T-helper 1 cell treated with Interleukin-12 subunit alpha and Interleukin-12 subunit beta and Interleukin-4 antibody, amounts not matched to agents 30 ng/mL and 1 ng/mL, for 36 hours (primary cell): ENCODE data around the gene CD80. TPM values are rescaled to one million over a fixed set of nuclear protein-coding genes. Genes with fewer than 3 reads are reported as not detected.

Experiments
- intact Hi-C: fragments of 100-400 bp; cut with micrococcal nuclease; formaldehyde crosslinking; loops from one replicate; pipeline ENCODE4 v1.15.1; 2024
- total RNA-seq: library from RNA; stranded (reverse); gene quantifications from 2 replicates; pipeline ENCODE4 v1.2.3, GENCODE V29; 2022

CD80 gene
- total RNA-seq, 1 donor from 2014 or later: 17.7 TPM

DNA sequence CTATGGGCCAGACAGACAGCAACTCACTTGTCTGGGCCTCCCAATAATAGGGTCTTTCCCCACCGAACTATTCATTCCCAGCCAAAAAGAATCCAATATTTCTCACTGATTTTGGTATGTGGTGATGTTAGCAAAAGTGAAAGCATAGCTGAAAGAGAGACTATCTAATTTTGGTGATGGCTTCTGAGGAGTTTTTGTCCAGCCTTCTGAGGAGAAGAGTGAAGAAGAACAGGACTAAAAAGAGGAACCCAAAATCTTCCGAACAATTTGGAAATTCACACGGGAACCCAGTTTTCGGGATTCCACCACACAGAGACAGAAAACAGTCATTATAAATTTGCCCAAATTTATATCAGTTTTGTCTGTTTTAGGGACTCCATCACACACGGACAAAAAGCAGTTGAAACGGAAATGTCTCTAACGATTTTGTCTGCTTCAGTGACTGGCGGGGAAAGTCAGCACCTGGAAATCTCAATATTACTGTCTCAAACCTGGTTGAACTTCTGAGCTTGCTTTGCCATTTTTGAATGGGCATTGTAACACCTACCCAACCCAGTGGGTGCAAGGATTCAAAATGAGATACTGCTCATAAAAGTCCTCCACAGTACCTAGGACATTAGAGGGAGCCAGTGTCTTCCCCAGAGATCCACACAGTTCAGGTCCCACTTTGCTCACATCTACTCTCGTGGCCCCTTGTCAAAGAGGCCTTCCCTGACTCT is 9.1 kb downstream of the CD80 start:
- intact Hi-C loops: no loop called here

DNA sequence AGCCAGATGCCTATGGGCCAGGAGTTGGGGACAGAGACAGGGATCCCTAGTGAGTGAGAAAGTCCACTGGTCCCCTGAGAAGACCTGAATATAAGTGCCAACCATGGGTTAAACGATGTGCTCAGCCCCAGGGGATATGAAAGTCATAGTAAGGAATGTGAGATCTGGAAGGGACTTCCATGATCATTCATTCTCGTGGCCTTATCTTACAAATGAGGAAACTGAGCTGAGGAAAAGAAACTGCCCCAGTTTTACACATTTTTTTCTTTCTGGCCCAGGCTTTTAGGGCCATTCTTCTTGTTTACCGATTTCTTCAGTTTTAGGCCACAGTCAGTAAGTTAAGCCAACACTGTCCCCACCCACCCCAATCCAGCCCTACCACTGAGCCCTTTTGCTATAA is 11.1 kb downstream of the CD80 start:
- intact Hi-C loops: no loop called here

GRCh38 chr3:119547227-119547626 is 12.2 kb downstream of the CD80 start:
- intact Hi-C loops: no loop called here

DNA sequence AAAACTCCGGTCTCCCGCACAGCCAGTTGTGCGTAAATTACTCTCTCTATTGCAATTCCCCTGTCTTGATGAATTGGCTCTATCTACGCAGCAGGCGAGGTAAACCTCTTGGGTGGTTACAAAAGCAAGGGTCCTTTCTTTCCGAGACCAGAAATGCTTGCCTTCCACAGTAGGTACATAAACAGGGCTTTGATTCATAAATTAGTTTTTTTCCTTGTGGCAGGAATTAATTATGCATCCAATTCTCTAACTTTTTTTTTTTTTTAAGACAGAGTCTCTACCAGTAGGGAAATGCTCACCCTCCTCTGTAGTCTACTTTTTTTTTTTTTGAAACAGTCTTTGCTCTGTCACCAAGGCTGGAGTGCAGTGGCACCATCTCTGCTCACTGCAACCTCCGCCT is 16.3 kb downstream of the CD80 start:
- intact Hi-C loops: no loop called here

- intact Hi-C loops: no loop called here
Observed at GRCh38 chr3:119542168-119542767, 17.1 kb downstream of the CD80 start.

DNA sequence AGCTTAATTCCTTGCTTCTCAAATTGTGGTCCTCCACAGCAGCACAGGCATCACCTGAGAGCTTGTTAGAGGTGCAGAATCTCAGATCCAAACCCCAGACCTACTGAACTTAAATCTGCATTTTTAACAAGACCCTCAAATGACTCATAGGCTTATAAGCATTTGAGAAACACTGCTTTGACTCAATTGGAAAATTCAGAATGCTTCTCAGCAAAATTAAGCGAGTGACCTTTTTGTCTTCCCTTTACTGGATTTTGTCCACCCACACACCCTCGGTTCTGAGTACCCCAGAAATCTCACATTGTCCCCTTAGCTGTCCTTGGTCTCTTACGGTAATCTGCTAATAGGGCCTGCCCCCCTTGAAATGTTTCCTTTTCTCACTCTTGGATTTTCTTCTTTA is 17.9 kb downstream of the CD80 start:
- intact Hi-C loops: no loop called here

DNA sequence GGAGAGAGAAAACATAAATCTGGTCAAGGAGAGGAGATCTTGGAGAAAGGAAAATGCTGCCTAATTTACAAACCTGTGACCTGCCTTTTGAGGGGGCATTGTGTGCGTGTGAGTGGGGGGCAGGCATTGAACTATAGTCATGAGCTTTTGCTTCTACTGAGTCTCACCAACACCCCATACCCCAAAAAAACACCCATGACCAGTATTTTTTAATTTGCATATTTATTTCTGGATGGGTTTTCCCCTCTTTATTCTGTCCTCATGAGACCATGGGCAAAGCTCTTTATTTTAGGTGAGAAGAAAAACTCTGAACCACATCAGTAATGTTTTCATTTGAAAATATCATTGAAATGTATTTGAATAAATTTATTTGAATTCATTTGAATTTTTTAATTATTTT is 20.6 kb downstream of the CD80 start:
- intact Hi-C loops: no loop called here

DNA sequence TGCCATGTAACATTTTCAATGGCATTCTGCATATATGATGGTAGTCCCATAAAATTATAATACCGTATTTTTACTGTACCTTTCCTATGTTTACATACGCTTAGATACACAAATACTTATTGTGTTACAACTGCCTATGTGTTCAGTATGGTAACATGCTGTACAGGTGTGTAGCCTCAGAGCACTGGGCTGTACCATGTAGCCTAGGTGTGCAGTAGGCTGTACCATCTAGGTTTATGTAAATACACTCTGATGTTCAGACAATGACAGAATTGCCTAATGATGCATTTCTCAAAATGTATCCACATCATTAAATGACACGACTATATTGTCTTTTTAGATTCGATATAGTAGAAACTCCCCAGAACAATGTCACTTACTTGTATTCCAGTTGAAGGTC is 22.7 kb downstream of the CD80 start:
- intact Hi-C loops: no loop called here

GRCh38 chr3:119534296-119534695 is 25.1 kb downstream of the CD80 start:
- intact Hi-C loops: no loop called here

GRCh38 chr3:119531151-119531550 is 28.3 kb downstream of the CD80 start:
- intact Hi-C loops: no loop called here

- intact Hi-C loops: no loop called here
Observed at GRCh38 chr3:119530456-119530855, 29.0 kb downstream of the CD80 start.

DNA sequence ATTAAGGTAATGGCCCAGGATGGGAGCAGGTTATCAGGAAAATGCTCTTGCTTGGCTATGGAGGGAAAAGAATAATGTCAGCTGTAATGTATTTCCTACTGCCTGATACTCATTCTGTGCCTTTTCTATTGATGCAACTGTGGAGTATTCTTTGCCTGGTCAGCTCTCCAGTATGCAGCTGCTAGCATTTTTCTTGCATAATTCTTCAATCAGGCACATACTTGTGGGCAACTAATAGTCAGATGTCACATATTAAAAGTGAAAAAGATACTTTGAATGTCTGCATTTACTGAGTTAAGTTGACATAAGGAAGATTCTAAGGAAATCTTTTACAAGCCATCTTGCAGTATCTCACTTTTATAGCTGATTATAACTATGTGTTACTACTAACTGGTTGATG is 29.5 kb downstream of the CD80 start:
- intact Hi-C loops: no loop called here

DNA sequence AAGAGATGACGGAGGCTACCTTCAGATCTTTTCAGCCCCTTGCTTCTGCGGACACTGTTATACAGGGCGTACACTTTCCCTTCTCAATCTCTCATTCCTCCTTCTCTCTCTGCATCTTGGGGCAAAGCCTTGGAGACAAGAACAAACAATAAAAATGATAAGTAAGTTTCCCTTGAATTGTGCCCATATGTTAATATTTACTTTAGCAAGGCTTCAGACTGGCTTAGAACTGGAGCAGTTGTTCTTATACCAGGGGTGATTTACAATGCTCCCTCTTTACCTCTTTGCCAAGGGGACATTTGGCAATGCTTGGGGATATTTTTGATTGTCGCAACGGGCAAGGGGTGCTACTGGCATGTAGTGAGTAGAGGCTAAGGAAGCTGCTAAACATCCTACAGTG is 31.7 kb downstream of the CD80 start:
- intact Hi-C loops: no loop called here

- intact Hi-C loops: loop anchor here (1.0 kb wide), 1 partner anchor 34 kb away; the partner anchor contains the start of gene CD80
Observed at GRCh38 chr3:119524931-119525662, 34.3 kb downstream of the CD80 start.

DNA sequence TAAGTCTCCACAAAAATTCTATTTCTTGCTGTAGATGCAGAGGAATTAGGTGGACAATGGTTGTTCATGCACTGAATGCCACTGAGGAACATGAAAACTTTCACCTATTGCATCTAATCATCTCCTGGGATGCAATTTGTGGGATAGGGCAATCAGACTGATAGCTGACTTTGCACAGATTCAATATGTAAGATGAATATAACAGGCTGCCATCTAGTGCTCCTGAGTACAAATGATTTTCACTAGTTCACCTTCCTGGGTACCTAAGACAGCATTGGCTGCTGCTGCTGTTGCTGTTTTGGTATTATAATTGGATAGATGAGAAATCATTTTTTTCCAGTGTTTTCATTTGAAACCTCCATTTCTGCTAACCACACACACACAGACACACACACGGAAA is 41.4 kb downstream of the CD80 start:
- intact Hi-C loops: no loop called here

- intact Hi-C loops: no loop called here
Observed at GRCh38 chr3:119517112-119517511, 42.3 kb downstream of the CD80 start.

GRCh38 chr3:119514637-119515036 is 44.8 kb downstream of the CD80 start:
- intact Hi-C loops: no loop called here

GRCh38 chr3:119510690-119511089 is 48.7 kb downstream of the CD80 start:
- intact Hi-C loops: no loop called here

DNA sequence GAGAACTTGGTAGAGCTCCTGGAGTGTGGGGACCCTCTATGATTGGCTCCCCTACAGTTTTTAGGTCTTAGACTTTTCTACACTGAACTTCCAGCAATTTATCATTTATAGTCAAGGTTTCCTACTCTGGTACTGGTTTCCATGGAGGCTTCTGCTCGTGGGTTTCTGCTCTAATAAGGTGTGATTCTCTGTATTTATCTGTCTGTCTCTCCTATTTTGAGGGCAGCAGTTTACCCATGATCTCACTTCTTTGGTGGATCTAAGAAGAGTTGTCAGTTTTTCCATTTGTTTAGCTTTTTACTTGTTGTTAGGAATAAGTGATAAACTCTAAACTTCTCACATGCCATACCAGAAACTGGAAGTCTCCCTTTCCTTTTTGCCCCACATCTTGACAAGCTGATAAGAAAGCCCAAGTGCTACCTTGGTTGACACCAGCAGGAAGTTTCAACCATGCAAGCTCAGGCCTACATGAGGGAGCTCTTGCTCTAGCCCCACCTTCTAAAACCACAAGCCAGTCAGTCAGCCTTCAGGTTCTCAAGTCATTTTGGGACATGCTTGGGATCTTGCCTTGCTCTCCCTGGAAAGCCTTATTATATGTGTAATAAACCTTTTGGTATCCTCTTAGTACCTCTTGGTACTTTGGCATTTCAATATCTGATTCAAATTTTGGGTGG is 51.1 kb downstream of the CD80 start:
- intact Hi-C loops: no loop called here

GRCh38 chr3:119507404-119507803 is 52.0 kb downstream of the CD80 start:
- intact Hi-C loops: loop anchor here (1.0 to 2.0 kb wide), 2 partner anchors 9 to 51 kb away; partner anchors contain the start of genes CD80 and TIMMDC1

GRCh38 chr3:119506631-119507030 is 52.8 kb downstream of the CD80 start:
- intact Hi-C loops: loop anchor here (1.0 to 2.0 kb wide), 2 partner anchors 8 to 52 kb away; partner anchors contain the start of genes CD80 and TIMMDC1

GRCh38 chr3:119500901-119501300 is 58.5 kb downstream of the CD80 start:
- intact Hi-C loops: no loop called here
